GM18511 (cell line): ENCODE data around the gene PBX2.
"Not testable (repeated sequence)": the region's sequence is repeated elsewhere in the genome, so short reads cannot be mapped to it uniquely, and the experiment has no call there.

Experiments used
- ATAC-seq: cut with Tn5 transposase; IDR thresholded peaks from one replicate; pipeline ENCODE4 v1.9.1; 2021; ENCODE audit warnings: mild to moderate bottlenecking, moderate library complexity; ENCODE audit not compliant: unreplicated experiment

The PBX2 gene

GRCh38 chr6:32203426-32204267 lies 13.6 kb upstream of the PBX2 start:
- no peak for ATAC-seq

DNA sequence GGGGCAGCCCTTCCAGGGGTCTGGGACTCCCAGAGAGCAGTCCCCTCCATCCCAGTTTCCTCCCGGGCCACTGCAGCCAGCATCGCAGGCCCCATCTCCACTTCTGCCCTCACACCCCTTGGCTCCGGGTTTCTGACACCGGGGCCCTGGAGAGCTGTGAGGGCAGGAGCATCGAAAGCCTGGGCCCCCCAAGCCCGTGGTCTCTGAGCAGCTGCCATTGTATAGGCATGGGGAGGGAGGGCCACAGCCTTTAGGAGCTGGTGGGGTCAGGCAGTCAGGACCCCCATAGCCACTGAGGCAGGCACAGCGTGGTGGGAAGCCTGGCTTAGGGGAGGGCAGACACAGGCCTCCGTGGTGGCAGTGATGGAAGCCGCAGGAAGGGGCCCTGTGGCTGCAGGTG lies 12.2 kb upstream of the PBX2 start:
- ATAC-seq = no peak

- no peak for ATAC-seq
These were observed 10.9 kb upstream of the PBX2 start for GRCh38 chr6:32200711-32201475.

GRCh38 chr6:32198866-32199265 lies 8.9 kb upstream of the PBX2 start:
- ATAC-seq = no peak

DNA sequence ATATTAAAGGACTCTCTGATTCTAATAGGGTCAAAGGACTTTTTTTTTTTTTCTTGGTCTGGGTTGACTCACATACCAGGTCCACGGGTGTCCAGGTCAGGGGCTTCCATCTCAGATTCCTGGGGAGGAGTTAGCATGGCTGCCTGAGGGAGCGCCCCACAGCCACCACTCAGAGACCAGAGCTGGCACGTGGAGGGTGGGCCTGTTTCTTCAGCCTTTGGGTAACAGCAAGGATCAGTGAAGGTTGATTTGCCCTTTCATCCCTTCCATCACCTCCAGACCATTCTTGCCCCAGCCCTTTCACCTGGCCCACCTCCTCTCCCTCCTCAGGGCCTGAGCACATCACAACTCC lies 8.3 kb upstream of the PBX2 start:
- ATAC-seq = no peak

DNA sequence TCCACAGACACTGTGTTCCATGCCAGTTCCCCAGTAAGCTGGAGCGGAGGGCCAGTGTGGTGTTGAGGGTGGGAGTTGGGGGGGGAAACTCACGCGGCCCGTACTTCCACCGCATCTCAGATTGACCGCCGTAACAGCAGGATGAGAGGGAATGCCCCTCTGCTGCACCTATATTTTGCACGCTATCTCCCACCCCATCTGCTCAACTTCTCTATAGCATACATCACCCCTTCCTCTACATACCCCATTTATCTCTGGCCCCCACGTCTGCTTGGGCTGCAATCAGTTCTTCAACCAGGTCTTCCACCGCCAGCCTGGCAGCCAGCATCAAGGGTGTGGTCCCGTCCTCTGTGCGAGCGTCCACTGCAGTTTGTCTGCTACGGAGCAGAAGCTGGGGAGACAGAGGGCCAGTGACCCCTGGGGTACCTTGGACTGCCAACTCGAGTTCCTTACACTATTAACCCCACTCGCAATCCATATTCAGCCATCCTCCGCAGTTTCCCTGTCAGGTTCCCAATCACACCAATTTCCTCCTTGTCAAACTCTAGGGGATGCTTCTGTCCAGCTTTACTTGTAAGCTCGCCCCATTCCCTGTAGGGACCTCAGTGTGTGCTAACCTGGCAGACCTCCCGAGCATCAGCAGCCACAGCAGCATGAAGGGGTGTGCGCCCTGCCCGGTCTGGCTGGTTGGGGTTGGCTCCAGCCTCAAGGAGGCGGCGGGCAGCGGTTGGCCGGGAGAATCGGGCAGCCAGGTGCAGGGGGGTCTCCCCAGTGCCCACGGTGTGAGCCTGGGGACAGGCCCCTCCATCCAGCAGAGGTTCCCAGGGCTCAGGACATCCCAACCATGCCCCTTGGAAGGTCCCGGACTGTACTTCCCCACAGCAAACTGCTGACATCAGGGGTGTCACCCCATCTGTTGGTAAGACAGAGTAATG lies 6.9 kb upstream of the PBX2 start:
- ATAC-seq = no peak

GRCh38 chr6:32195902-32196681 lies 6.1 kb upstream of the PBX2 start:
- peak; percentile 81 for ATAC-seq

DNA sequence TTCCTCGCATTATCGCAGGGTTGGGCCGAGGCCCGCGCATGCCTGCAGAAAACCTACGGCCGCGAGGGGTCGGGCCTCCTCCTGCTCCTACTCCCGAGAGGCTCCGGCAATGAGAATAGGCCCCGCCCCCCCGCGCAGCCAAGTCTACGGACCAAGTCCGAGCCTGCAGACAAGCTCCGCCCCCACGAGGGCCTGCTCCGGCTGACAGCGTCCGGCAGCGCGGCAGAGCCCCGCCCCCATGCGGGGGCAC lies 5.6 kb upstream of the PBX2 start:
- ATAC-seq = peak; percentile 79

- ATAC-seq = no peak
These were observed 5.0 kb upstream of the PBX2 start for GRCh38 chr6:32194825-32195651.

GRCh38 chr6:32194388-32194787 lies 4.4 kb upstream of the PBX2 start:
- no peak for ATAC-seq

GRCh38 chr6:32193096-32193495 lies 3.1 kb upstream of the PBX2 start:
- not testable (repeated sequence) for ATAC-seq

DNA sequence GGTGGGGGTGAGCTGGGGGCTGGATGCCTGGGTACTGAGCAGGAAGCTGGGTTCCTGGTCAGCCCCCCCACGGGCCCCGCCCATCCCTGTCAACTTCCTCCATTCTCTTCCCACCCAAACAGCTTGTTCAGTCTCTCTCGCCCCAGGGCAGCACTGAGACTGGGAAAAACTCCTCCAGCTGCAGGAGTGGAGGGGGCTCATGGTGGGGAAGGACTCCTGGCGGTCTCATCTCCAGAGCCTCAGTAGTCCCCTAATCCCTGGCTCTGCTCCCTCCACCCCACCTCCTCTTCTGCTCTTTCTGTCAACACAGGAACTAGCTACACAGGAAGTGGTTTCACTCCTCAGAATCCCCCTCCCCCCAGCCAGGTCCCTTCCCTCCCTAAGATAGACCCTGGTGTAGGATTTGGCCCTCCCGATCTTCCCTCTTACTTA lies 2.6 kb upstream of the PBX2 start, which contains the start of gene GPSM3:
Gene GPSM3 (minus strand): TSS at position 36 of the 432 bp plus-strand sequence. CDS start 130 bp downstream, outside the sequence.
- ATAC-seq = no peak

GRCh38 chr6:32191696-32192607 lies 1.9 kb upstream of the PBX2 start:
- ATAC-seq = no peak

DNA sequence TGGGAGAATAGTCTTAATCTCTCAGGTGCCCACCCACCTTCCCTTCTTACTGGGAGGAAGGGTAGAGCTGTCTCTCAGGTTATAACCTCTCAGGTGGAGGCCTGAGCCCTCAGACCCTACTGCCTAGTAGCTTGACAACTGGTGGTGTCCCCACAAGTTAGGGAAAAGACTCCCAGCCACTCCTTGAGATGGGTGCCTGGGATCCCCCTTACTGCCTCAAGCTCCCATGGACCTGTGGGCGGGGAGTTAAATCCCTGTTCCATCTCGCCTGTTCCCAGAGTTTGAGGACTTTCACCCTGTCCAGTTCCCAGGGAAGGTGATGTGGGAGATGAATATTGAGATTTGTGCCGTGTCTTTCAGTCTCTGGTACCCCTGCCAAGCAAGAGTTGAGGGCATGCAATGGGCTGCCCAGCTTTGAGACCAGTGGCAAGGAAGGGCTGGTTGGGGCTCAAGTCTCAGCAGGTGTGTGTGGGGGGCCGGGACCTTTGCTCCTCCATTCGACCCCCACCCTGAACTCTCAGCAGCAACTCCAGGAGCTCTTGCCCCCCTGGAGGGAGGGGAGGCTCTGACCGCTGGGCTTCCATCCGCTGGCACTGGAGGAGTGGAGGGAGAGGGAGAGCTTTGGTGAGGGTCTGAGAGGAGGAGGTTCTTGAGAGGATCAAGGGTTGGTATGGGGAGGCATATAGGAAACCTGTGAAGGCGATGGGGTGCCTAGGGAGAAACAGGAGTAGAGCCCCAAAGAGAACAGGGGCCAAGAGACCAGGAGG lies 1.1 kb upstream of the PBX2 start:
- no peak for ATAC-seq

GRCh38 chr6:32189742-32190053 lies 304 bp downstream of the PBX2 start:
- no peak for ATAC-seq

- ATAC-seq = no peak
These were observed 797 bp downstream of the PBX2 start for GRCh38 chr6:32189069-32189741.

GRCh38 chr6:32188381-32189068 lies 1.5 kb downstream of the PBX2 start:
- no peak for ATAC-seq
